ENCODE measurements around the gene FBXW4.
"Not testable (repeated sequence)": the region's sequence is repeated elsewhere in the genome, so short reads cannot be mapped to it uniquely, and the experiment has no call there.

The FBXW4 gene

GRCh38 chr10:101646364-101646763 lies 48.6 kb downstream of the FBXW4 start:
- H3K4me3 ChIP-seq (ENCODE audit: low read depth, low read length): no peak overlapping the region
- in situ Hi-C loops (cut with HindIII; ENCODE audit: low pct_ligation_motif_present, low sequenced_read_pairs): no loop called here
- H3K27me3 ChIP-seq (replicated peaks): no peaks in the 10 kb centered on the region
- H3K27ac ChIP-seq: no peak overlapping the region
- H3K36me3 ChIP-seq (replicated peaks): no peaks in the 10 kb centered on the region
- no peak for TF ChIP-seq CTCF (IDR thresholded peaks at IDR 0.05; ENCODE audit: low read depth, low read length, missing control alignments)
- DNase-seq: no peak

- Histone ChIP-seq H3K27me3 (replicated peaks) (no peaks in the 10 kb centered on the region), H3K27ac (no peak overlapping the region), H3K4me3 (ENCODE audit: low read depth, low read length) (no peak overlapping the region), H3K36me3 (replicated peaks) (no peaks in the 10 kb centered on the region)
- in situ Hi-C loops (cut with HindIII; ENCODE audit: low pct_ligation_motif_present, low sequenced_read_pairs): no loop called here
- no peak for DNase-seq
- TF ChIP-seq CTCF (IDR thresholded peaks at IDR 0.05; ENCODE audit: low read depth, low read length, missing control alignments): no peak
Observed at GRCh38 chr10:101645659-101646058, 49.3 kb downstream of the FBXW4 start.

- in situ Hi-C loops (cut with HindIII; ENCODE audit: low pct_ligation_motif_present, low sequenced_read_pairs): no loop called here
- DNase-seq: no peak
- Histone ChIP-seq H3K27ac (no peak overlapping the region), H3K4me3 (ENCODE audit: low read depth, low read length) (no peak overlapping the region), H3K27me3 (replicated peaks) (no peaks in the 10 kb centered on the region), H3K36me3 (replicated peaks) (no peaks in the 10 kb centered on the region)
- TF ChIP-seq CTCF (IDR thresholded peaks at IDR 0.05; ENCODE audit: low read depth, low read length, missing control alignments): no peak
Observed at GRCh38 chr10:101644002-101644401, 51.0 kb downstream of the FBXW4 start.

- Histone ChIP-seq H3K36me3 (replicated peaks) (no peaks in the 10 kb centered on the region), H3K27ac (no peak overlapping the region), H3K27me3 (replicated peaks) (no peaks in the 10 kb centered on the region), H3K4me3 (ENCODE audit: low read depth, low read length) (no peak overlapping the region)
- in situ Hi-C loops (cut with HindIII; ENCODE audit: low pct_ligation_motif_present, low sequenced_read_pairs): no loop called here
- TF ChIP-seq CTCF (IDR thresholded peaks at IDR 0.05; ENCODE audit: low read depth, low read length, missing control alignments): no peak
- DNase-seq: no peak
Observed at GRCh38 chr10:101643546-101643945, 51.4 kb downstream of the FBXW4 start.

GRCh38 chr10:101639141-101639900 lies 55.6 kb downstream of the FBXW4 start:
- Histone ChIP-seq H3K36me3 (replicated peaks) (no peaks in the 10 kb centered on the region), H3K27ac (no peak overlapping the region), H3K4me3 (ENCODE audit: low read depth, low read length) (no peak overlapping the region), H3K27me3 (replicated peaks) (no peaks in the 10 kb centered on the region)
- DNase-seq: no peak
- in situ Hi-C loops (cut with HindIII; ENCODE audit: low pct_ligation_motif_present, low sequenced_read_pairs): no loop called here
- TF ChIP-seq CTCF (IDR thresholded peaks at IDR 0.05; ENCODE audit: low read depth, low read length, missing control alignments): no peak

- H3K4me3 ChIP-seq (ENCODE audit: low read depth, low read length); in situ Hi-C loops (cut with HindIII; ENCODE audit: low pct_ligation_motif_present, low sequenced_read_pairs); DNase-seq; H3K27me3 ChIP-seq (replicated peaks); H3K27ac ChIP-seq; H3K36me3 ChIP-seq (replicated peaks): not testable (repeated sequence)
Observed at GRCh38 chr10:101633510-101633909, 61.5 kb downstream of the FBXW4 start.

All from brain microvascular endothelial cell (primary cell).